Stimulated activated CD4-positive, alpha-beta T cell treated with anti-CD3 and anti-CD28 coated beads, Interleukin-12 subunit alpha, Interleukin-12 subunit beta, amount 100 ng/mL, for 4 hours (primary cell): ENCODE measurements around the gene ALDH3A1.

ENCODE experiments used
- DNase-seq: peaks from one replicate; pipeline ENCODE4 v3.0.0-alpha.2; 2020

ALDH3A1 gene

DNA sequence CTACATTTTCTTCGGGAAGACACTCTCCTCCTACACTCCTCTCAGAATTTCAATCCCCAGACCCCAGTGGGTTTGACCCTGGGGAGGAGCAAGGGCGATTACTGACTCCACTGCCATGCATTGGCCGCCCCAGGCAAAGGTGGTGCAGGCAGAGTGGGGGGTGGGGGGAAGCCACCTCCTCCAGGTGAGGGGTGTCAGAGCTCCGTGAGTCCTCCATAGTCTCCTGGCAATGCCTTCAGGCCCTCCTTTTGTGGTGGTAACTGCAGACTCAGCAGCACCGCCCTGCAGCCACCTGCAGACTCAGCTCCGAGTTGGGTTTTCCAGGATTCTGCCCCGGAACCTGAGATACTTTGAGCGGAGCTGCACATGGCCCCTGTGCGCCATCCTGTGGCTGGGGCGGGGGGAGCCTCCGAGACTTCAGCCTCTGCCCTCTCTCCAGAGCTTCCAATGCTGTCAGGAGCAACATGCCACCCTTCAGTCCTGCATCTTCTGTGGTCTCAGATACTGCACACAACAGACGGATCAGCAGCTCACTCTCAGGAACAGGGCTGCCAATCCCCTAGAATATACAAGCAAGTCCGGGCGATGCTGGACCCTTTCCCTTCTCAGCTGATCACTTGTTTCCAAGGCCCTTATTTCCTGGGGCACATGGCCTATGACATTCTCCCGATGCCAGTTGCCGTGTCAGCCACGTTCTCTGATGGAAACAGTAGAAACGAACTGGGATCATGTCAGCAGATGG lies 29.3 kb downstream of the ALDH3A1 start:
- DNase-seq = no peak

DNA sequence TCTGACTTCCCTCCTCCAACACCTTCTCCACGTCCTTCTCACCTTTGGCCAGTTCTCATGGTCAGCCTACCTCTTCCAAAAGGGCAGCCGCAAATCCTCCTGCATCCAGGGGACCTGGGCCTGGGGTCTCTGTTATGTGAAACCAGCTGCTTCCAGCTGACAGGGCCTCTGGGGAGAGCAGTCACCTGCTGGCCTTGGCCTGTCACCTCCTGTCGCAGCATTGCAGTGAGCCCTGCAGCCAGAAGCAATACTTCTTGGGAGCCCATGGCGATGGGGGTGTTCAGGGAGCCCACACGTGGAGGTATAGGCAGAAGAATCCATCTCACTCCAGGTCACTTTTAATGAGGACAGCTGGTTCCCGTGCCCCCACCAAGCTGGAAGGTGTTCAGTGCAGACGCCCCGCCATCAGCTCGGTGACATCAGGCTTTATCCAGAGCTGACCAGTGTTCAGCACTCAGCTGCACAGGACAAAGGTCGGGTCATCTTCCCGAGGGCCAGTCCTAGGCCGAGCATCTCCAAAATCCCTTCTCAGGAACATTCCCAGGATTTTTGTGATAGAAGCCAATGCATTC lies 30.0 kb downstream of the ALDH3A1 start:
- DNase-seq = no peak

DNA sequence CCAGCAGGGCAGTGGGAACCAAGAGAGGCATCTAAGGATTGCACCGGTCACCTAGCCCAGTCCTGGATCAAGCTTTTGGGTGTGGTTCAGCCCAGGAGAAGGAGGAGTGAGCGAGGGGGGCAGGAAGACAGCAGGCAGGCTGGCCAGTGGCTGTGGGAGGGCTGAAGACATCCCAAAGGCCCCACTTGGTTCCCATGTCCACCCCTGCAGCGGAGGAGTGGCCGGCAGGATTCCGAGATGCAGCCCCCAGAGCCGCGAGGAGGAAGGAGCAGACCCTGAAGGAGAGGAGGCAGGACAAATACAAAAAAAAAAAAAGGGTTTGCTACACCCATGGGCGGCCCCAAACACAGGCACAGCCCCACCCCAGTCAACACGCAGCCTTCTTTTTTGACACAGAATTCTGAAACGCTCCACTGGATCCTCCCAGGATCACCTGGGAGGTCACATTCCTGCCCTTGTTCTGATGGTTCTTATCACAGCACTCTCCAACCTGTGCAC lies 30.6 kb downstream of the ALDH3A1 start:
- no peak for DNase-seq

DNA sequence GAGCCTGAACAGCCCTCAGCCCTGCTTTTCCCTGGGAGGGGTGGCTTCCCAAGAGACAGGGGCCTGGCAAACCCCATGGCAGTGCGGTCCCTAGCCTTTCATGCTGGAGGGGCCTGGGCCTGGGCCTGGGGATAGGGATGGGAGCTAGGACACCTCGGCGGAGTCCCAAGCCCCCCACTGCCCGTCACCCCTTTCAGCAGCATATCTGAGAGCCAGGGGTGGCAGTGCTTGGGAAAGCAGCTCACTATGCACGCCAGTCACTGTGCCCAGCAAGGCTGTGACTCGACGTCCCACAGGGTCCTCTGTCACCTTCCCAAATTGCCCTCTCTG lies 31.1 kb downstream of the ALDH3A1 start:
- DNase-seq = no peak

DNA sequence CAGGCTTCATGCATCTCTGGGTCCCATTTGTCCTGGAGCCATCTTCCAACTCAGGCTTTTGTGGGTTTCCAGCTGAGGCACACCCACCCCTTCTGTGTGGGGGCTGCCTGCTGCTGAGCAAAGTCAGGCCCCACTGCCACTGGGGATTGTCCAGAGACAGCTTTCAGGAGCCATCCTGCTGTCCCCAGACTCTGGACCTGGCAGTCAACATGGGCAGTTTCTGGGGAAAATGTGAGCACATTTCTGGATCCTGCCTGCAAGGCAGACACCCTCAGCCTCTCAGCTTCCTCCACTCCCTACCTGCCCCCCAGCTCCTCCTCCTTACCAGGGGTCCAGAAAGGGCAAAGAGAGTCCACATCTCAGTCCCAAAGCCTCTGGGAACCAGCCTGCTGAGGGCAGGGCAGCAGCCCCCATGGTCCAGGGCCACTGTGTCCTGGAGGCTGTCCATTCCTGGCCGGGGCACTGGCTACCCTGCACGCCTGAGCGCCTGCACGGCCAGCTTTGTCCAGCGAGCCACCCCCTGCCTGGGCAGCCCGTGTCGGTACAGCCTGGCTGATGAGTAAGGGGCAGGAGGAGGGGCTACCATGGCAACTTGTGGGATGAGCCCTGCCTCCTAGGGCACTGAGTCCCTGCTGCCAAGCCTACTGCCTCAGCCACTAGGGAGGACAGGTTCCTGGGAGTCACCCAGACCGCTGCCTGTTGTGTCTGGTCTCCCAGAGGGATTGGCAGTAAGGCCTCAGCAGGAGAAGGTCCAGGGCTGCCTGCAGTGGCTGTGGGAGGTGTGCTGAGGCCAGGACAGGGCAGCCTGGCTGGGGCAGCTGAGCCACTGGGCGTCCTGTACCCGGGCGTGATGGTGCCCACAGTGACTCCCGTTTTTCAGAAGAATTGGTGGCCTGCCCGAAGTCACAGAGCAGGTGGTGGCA lies 31.7 kb downstream of the ALDH3A1 start, which contains the start of gene SLC47A2:
Gene SLC47A2, minus strand, starts transcription at position 477 of the 923 bp plus-strand sequence. Its CDS starts 29 bp downstream, at position 448.
- DNase-seq = no peak

DNA sequence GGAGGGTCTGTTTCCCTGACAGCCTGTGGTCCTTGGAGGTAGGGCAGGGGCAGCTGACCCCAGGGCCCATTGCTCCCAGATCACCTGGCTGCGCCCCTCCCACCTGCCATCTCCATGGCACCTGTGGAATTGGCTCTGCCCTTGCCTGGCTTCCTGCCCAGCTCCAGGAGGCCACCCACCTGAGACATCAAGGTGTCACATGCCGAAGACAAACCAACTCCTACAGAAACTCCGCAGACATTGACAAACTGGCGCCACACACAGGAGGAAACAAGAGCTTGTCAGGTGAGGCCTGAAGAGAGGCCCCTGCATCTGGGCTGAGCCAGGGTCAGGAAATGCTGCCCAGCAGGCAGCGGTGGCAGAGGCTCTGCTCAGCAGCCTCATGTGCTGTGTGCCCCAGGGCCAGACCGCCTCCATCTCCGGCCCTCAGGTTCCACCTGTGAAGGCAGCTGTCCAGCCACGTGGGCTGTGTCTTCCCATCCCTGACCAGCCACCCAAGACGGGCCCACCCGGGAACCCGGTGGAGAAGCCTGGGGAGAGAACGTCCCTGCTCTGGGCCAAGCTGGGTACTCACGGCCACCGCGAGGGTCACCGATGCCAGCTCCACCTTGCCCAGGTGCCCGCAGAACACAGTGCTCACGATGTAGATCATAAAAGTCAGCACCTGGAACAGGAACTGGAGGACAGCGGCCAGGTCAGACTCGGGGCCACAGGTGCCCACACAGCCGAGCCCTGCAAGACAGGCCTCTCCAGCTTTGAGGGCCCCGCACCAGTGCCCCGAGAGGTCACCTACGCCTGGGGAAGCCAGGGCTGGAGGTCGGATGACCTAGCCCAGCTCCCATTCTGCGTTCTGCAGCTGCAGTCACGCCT lies 33.3 kb downstream of the ALDH3A1 start:
- DNase-seq = no peak

DNA sequence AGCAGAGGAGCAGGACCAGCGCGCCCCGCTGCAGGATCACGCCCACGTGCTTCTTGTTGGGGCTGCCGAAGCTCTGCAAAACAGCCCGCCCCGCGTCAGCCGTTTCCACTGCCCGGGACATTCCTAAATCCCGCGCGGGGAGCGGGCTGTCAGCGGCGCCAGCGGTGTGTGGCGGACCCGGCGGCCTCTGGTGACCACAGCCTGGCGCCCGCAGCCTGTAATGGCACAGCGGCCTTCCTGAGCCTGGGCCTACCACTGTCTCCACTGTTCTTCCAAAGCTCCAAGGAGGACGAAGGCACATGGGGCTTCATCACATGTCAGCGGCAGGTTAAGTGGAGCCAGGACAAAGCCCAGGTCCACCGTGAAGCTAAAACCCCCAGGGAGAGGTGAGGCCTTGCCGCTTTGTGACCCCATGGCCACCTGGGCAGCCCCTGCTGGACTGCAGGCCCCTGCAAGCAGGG lies 34.2 kb downstream of the ALDH3A1 start:
- DNase-seq = no peak

DNA sequence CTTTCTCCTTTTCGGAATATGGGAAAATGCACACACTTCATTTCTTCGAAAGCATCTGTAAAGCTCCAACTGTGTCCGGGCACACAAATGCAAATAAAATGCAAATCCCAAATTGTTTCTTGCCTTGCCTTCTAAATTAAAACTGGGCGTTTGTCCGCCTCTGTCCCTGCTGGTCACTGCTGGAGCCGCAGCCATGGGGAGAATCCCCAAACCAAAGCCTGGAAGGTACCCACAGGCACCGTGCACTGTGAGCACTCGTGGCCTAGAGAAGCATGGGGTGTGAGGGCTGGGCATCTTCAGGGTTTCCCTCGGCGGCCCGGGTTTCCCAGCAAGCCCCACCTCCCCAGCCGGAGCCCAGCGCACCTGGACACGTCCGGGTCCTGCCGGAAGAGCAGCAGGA lies 34.6 kb downstream of the ALDH3A1 start:
- no peak for DNase-seq

DNA sequence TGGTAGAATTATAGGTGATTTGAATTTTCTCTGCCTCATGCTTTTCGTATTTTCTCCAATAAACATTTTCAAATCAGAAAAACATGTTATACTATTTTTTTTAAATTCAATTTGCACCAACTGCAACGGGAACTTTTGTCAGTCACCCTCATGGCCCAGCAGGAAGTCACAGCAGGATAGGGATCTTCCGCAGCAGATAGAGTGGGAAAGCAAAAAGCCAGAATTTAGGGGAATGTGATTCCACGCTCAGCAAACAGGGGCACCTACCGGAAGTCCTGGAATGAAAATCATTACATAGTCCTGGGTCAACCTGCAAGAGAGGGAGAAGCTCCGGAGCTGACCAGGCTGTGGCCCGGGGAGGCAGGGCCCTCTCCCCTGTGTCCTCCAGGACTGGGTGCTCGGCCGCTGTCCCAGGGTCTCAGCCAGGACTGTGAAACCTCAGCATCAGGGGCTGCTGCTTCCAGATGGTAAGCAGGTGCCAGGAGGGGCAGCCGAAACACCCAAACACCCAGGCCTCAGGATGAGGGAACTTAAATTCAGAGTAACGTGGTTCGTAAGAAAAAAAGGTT lies 35.6 kb downstream of the ALDH3A1 start:
- no peak for DNase-seq

DNA sequence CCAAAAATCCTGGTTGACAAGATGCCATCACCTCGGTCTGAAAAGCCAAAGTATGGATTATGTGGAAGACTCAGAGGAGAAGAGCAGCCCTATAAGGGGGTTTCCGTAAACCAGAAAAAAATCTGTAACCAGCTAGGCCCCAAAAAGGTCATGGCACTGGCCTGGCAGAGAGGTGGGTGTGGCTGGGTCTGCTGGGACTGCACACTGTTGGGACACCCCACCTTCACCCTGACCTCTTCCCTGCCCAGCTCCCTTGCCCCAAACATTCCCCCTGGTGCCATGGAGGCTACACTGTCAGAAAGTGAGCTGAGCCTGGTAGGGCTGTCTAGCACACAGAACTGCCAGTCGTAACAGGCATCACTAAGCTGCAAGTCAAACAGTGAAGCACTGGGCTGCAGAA lies 38.3 kb downstream of the ALDH3A1 start:
- no peak for DNase-seq

DNA sequence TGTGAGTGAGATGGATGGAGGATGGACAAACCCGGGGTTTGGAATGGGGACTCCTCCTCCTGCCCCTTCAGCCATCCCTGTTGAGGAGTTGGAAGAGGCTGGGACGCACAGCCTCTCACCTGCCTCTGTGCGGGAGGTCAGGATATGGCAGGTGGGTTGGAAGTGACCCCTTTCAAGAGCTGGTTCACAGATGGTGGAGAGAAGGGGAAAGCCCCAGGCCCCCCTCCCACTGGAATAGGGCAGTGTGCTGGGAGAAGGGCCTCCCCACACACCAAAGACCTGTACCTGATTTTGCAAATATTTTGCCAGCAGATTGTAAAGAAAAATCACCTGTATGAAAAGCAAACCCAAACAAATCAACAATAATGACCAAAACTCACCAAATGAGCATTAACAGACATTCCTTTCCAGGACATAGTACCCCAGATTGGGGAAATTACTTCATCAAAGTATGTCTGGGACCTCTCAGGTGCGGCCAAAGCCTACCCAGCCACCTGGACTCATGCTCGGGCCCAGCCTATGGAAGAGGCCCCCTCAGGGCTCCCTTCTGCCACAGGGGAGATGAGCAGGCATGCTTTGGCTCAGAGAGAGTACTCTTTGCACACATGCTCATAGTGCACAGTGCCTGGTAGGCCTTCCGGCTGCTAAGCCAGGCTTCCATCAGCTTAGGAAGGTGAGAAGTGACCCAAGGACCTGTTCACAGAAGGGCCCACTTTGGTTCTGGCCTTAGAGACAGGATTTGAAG lies 39.5 kb downstream of the ALDH3A1 start:
- DNase-seq = no peak

DNA sequence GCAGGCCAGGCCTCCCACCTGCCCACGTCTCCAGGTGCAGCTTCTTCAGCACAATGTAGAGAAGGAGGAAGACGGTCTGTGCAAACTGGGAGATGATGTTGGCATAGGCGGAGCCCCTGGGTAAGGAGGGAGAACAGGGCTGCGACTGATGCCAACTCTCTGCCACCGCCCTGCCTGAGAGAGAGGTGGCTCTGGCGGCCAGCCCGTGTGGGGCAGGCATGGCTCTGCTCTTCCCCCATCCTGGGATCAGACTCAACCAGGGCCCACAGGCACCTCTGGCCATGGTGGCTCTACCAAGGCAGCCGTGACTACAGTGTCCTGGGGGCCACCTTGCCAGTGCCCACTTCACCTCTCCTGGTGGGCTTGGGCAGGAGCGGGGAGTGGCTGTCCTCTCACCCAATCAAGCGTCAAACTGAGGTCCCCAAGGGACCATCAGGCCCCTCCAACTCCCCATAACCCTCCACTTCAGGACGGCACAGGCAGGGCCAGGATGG lies 40.3 kb downstream of the ALDH3A1 start:
- no peak for DNase-seq

DNA sequence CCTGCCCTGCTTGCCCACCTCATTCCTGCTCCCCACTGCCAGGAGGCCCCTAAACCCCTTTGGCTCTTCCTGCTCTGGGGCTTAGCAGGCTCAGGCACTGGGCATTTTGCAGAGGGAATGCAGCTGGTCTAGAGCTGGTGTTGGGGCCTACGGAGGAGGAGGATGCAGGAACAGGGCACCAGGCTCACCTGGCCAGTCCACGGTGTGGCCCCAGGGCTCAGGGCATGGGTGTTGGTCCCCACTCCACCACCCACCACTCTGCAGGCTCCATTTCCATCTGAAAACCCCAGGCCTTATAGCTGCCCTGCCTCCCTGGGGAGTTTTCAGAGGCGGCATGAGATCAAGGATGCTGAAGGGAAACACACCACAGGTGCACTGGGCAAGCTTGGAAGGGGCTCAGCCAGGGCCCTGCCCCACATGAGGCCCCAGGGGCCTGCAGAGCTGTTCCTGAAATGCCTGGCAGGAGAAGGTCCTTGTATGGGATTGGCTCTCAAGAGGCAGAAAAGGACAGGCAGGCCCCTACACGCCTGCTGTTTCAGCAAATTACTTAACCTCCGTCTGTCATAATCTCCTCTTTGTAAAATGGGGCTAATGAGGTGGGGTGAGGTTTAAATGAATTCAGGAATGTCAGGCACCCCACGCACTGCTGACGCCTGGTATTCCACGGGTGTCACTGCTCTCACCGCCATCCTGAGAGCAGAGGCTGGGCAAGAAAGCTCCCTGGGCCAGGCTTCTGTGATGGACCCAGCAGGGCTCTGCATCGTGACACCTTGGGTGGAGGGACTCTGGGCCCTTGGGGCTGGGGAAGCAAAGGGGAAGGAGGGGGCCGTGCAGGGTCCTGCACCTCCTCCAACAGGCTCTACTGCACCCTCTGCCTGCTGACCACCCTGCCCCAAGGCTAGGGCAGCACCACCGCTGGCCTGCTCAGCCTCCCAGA lies 41.0 kb downstream of the ALDH3A1 start:
- DNase-seq = no peak

DNA sequence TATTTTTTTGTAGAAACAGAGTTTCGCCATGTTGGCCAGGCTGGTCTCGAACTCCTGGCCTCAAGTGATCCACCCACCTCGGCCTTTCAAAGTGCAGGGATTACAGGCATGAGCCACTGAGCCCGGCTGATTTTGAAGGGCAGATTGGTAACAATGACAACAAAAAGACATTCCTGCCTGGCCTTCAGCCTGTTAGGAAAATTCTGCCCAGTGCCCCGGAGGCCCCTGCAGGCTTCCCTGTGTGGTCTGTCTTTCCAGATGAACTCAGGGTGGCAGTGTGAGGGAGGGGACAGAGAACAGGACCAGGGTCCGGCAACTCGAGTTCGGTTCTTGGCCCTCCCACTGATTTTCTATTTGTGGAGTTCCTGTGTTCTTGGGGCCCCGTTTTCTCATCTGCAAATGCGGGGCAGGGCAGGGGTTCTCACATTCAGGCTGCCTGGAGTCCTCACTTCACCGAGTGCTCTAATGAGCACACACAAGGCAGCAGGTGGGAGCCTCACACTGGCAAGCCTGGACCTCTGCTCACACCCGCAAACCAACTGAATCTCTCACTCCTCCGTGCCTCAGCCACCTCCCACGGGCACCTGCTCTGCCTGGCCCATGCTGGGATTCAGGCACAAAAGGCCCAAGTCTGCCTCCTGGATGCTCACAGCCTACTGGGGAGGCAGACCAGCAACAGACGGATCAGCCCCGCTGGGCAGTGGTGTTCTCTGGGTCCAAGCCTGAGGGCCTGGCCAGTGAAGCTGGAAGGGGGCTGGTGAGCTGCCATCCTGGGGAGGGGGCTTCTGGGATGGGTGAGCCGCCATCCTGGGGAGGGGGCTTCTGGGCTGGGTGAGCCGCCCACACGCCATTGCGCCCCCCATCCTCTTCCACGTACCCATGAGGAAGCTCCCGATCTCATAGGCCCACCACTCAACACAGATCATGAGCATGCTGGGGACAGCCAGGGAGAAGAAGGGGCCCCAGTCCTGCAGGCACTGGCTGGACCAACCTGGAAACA lies 42.0 kb downstream of the ALDH3A1 start:
- DNase-seq = no peak

DNA sequence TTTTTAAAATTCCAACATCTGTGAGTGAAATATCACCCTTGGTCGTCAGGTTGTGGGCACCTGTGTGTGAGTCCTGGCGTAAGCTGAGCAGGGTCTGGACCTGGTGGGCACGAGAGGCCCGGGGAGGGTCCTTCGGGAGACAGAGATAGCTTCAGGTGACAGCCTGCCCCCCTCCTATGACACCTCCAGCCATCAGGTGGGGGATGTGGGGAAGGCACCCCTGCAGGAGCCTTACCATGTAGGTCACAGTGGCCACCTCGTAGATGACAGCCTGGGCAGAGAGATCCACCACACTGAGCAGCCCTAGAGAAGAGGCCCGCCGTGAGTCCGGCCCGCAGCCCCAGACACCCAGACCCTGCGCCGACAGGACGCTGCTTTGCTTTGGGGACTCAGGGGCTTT lies 42.9 kb downstream of the ALDH3A1 start:
- no peak for DNase-seq

DNA sequence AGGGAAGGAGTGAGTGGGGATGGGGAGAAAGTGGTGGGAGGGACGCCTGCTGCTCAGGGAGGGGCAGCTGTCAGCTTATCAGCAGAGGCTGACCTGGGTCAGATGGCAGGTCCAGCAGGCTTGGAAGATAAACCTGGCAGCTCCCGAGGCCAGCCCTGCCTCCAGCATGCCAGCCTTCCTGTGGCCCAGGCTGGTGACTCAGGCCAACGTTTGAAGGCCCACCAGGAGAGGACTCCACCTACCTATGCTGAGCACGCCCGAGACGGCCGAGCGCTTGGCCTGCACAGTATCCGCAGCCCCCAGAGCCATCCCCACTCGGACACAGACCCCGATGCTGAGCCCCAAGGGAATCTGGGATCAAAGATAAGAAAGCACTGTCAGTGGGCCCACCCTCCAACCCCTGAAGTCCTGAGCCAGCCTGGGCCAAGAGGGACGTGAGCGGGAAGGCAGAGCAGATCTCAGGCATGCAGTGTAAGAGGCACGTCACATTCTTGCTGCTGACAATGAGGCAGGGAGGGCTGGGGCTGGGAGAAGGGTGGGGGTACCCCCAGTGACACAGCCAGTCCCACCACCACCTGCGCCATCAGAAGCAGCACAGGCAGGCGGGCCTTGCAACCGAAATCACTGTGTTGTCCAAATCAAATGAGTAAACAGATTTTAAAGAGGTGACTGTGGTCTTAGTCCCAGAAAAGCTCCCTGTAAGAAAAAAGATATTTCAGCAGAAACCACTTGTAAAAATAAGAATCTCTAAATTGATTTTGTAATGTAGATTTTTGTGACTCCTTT lies 44.1 kb downstream of the ALDH3A1 start:
- no peak for DNase-seq

DNA sequence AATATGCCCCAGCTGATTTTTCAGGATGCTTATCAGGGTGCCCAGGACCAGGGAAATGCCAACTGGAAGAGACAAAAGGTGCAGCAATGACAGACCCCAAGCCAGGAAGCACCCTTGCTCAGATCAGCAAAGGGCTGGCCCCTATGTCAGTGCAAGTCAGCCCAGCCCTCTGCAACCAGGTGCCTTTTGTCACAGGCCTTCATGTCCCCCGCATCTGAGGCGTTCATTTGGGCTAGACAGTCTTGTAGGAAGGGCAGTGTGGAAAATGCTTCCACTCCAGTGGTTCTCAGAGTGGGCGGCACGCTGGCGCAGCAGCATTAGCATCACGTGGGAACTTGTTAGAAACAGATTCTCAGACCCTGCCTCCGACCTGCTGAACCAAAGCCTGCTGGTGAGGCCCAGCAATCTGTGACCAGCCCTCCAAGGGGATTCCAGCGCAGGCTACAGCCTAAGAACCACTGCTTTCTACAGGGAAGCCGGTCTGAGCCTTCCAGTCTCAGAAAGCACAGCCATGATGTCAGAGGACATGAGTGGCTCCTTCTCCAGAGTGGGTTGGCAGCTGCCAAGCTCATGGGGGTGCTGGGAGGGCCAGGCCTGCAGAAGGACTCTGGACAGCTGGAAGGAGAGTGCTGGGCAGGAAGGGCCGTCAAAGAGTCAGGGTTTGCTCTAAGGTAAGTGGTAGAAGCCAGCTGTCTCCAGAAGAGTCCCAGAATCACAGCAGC lies 44.8 kb downstream of the ALDH3A1 start:
- no peak for DNase-seq
